PC-9 (cell line): ENCODE results near the gene HABP2. TPM values are rescaled to one million over a fixed set of nuclear protein-coding genes. Genes with fewer than 3 reads are reported as not detected.

Experiments
- BruUV-seq: library from RNA; stranded (reverse); fragments of 400-500 nt; replicated peaks from 2 replicates; lab custom pipeline; 2021; lab: Mats Ljungman, UMichigan
- CTCF ChIA-PET: fragments of 300-600 bp; sonication (Branson Sonifier 250); formaldehyde crosslinking; loops from one replicate; lab custom pipeline; 2022; ENCODE audit warnings: antibody characterized with exemption; lab: Charles Lee
- POLR2A ChIA-PET: fragments of 300-600 bp; sonication (Branson Sonifier 250); formaldehyde crosslinking; loops from one replicate; lab custom pipeline; 2022; ENCODE audit warnings: antibody characterized with exemption; ENCODE audit not compliant: unreplicated experiment; lab: Charles Lee
- DNase-seq, 2 experiments: peaks; one replicate each; pipeline versions ENCODE4 v3.0.0 to v3.0.0-alpha.2; 2015 to 2022; ENCODE audit warnings: mixed read lengths in 1 of 2
- H2AFZ ChIP-seq: fragments of 200-600 bp; sonication (generic); 2 replicates; pipeline ENCODE4 v1.8.1; 2017; ENCODE audit warnings: antibody characterized with exemption
- H3F3A ChIP-seq: fragments of 200-600 bp; sonication (generic); 2 replicates; pipeline ENCODE4 v1.8.1; 2017; ENCODE audit warnings: antibody characterized with exemption, mild to moderate bottlenecking, low read depth; ENCODE audit not compliant: insufficient read depth
- H3K27ac ChIP-seq: fragments of 200-600 bp; sonication (generic); 2 replicates; pipeline ENCODE4 v1.6.1; 2016; ENCODE audit warnings: mixed run types
- H3K27me3 ChIP-seq: fragments of 200-600 bp; sonication (generic); 2 replicates; pipeline ENCODE4 v1.6.1; 2016; ENCODE audit warnings: low read depth, mixed run types; ENCODE audit not compliant: insufficient read depth
- H3K36me3 ChIP-seq: fragments of 200-600 bp; sonication (generic); 2 replicates; pipeline ENCODE4 v1.6.1; 2016; ENCODE audit warnings: low read depth, mixed run types
- H3K4me1 ChIP-seq: fragments of 200-600 bp; sonication (generic); replicated peaks from 2 replicates; pipeline ENCODE4 v1.6.1; 2016; ENCODE audit warnings: mixed run types; ENCODE audit not compliant: insufficient read depth
- H3K4me2 ChIP-seq: fragments of 200-600 bp; sonication (generic); 2 replicates; pipeline ENCODE4 v1.6.1; 2017; ENCODE audit warnings: mixed run types
- H3K4me3 ChIP-seq: fragments of 200-600 bp; sonication (generic); 2 replicates; pipeline ENCODE4 v1.6.1; 2016; ENCODE audit warnings: mixed run types
- H3K79me2 ChIP-seq: fragments of 200-600 bp; sonication (generic); 2 replicates; pipeline ENCODE4 v1.6.1; 2017; ENCODE audit warnings: low read depth, mixed run types
- H3K9me2 ChIP-seq: fragments of 200-600 bp; sonication (generic); 2 replicates; pipeline ENCODE4 v1.8.1; 2017; ENCODE audit warnings: mild to moderate bottlenecking; ENCODE audit not compliant: insufficient read depth
- H3K9me3 ChIP-seq: fragments of 200-600 bp; sonication (generic); 2 replicates; pipeline ENCODE4 v1.8.1; 2016; ENCODE audit warnings: low read depth; ENCODE audit not compliant: insufficient read depth
- H4K20me1 ChIP-seq: fragments of 200-600 bp; sonication (generic); 2 replicates; pipeline ENCODE4 v1.8.1; 2017; ENCODE audit not compliant: insufficient read depth
- CTCF ChIP-seq: fragments of 200-600 bp; sonication (generic); conservative IDR thresholded peaks from 2 replicates; pipeline ENCODE4 v1.6.1; 2017; ENCODE audit warnings: mixed run types, antibody characterized with exemption, mild to moderate bottlenecking, moderate library complexity
- EZH2 ChIP-seq: fragments of 200-600 bp; sonication (generic); IDR thresholded peaks from 2 replicates; pipeline ENCODE4 v1.8.0; 2017; ENCODE audit warnings: antibody characterized with exemption, low read depth
- intact Hi-C: fragments of 100-400 bp; cut with micrococcal nuclease; formaldehyde crosslinking; loops from one replicate; pipeline ENCODE4 v1.10.0; 2022; ENCODE audit not compliant: unreplicated experiment
- total RNA-seq: library from RNA; stranded (reverse); gene quantifications from 2 replicates; pipeline ENCODE4 v1.2.3, GENCODE V29; 2021

The HABP2 gene
- total RNA-seq, 1 experiment from 2014 or later, result not detected

- BruUV-seq, result no TSS peak
- no peak overlapping the region for H3K4me2 ChIP-seq
- H3K4me3 ChIP-seq, result no peak overlapping the region
- ChIA-PET POLR2A (no interaction called here), CTCF (no interaction called here)
- no peaks in the 10 kb centered on the region for H3K36me3 ChIP-seq
- no peaks in the 10 kb centered on the region for H3K9me2 ChIP-seq
- peaks cover 27% of the 10 kb centered on the region; the same call in 1 of the 2 replicates for H3K27me3 ChIP-seq
- DNase-seq, result no peak
- H3K9me3 ChIP-seq, result no peaks in the 10 kb centered on the region
- no peak overlapping the region for H2AFZ ChIP-seq
- no peak overlapping the region for H3K27ac ChIP-seq
- no peaks in the 10 kb centered on the region for H4K20me1 ChIP-seq
- H3K79me2 ChIP-seq, result no peaks in the 10 kb centered on the region
- no peaks in the 10 kb centered on the region for H3K4me1 ChIP-seq
- TF ChIP-seq CTCF, result no peak
- TF ChIP-seq EZH2, result no peak
- no peaks in the 10 kb centered on the region for H3F3A ChIP-seq
- intact Hi-C loops, result no loop called here
These were observed 2.4 kb downstream of the HABP2 start for GRCh38 chr10:113555245-113555644.

- H3K9me2 ChIP-seq, result no peaks in the 10 kb centered on the region
- no peaks in the 10 kb centered on the region for H3K4me1 ChIP-seq
- H2AFZ ChIP-seq, result no peak overlapping the region
- H3K4me2 ChIP-seq, result no peak overlapping the region
- no peaks in the 10 kb centered on the region for H3F3A ChIP-seq
- no peaks in the 10 kb centered on the region for H4K20me1 ChIP-seq
- no peak overlapping the region for H3K27ac ChIP-seq
- no peaks in the 10 kb centered on the region for H3K9me3 ChIP-seq
- H3K36me3 ChIP-seq, result no peaks in the 10 kb centered on the region
- no peaks in the 10 kb centered on the region for H3K79me2 ChIP-seq
- peaks cover 27% of the 10 kb centered on the region; the same call in 1 of the 2 replicates for H3K27me3 ChIP-seq
- CTCF ChIA-PET, result no interaction called here
- intact Hi-C loops, result no loop called here
- POLR2A ChIA-PET, result no interaction called here
- TF ChIP-seq CTCF, result no peak
- TF ChIP-seq EZH2, result no peak
- H3K4me3 ChIP-seq, result no peak overlapping the region
- no peak for DNase-seq
- no TSS peak for BruUV-seq
These were observed 2.9 kb downstream of the HABP2 start for GRCh38 chr10:113555751-113556150.

- Histone ChIP-seq H3K79me2 (no peaks in the 10 kb centered on the region), H3K9me2 (no peaks in the 10 kb centered on the region), H2AFZ (no peak overlapping the region), H3F3A (no peaks in the 10 kb centered on the region), H3K9me3 (no peaks in the 10 kb centered on the region), H3K36me3 (no peaks in the 10 kb centered on the region), H4K20me1 (no peaks in the 10 kb centered on the region), H3K4me2 (no peak overlapping the region), H3K27ac (no peak overlapping the region), H3K27me3 (peaks cover 27% of the 10 kb centered on the region; the same call in 1 of the 2 replicates), H3K4me3 (no peak overlapping the region), H3K4me1 (no peaks in the 10 kb centered on the region)
- TF ChIP-seq CTCF (no peak), EZH2 (no peak)
- BruUV-seq, result no TSS peak
- intact Hi-C loops, result no loop called here
- POLR2A ChIA-PET, result no interaction called here
- CTCF ChIA-PET, result no interaction called here
- DNase-seq, result no peak
These were observed 4.6 kb downstream of the HABP2 start for GRCh38 chr10:113557424-113557862.
